Right lung (tissue), 5 donors: Measurements from ENCODE around the gene COL12A1. TPM values are rescaled to one million over a fixed set of nuclear protein-coding genes. Genes with fewer than 3 reads are reported as not detected.

ENCODE experiments used
- DNase-seq, 2 donors: peaks; one replicate each; pipeline ENCODE4 v3.0.0-alpha.2; 2013
- polyA plus RNA-seq, 5 donors: library from polyadenylated mRNA; unstranded; fragments of 120-200 nt; gene quantifications; one replicate each; pipeline versions ENCODE4 v1.2.1 to v1.2.3, GENCODE V29; 2013; ENCODE audit warnings: inconsistent platforms in 1 of 5, low replicate concordance in 1 of 5; ENCODE audit not compliant: insufficient read length in 5 of 5, insufficient read depth in 1 of 5

The COL12A1 gene
- polyA plus RNA-seq, 5 donors, result 26.0 to 44.2 (median 29.6) TPM

- DNase-seq, result no peak
Measured at GRCh38 chr6:75183099-75183541, 22.7 kb downstream of the COL12A1 start.

- DNase-seq, result no peak
Measured at GRCh38 chr6:75180864-75181263, 25.0 kb downstream of the COL12A1 start.

- no peak for DNase-seq
Measured at GRCh38 chr6:75178757-75179156, 27.1 kb downstream of the COL12A1 start.

GRCh38 chr6:75176076-75176582 lies 29.7 kb downstream of the COL12A1 start:
- no peak for DNase-seq

DNA sequence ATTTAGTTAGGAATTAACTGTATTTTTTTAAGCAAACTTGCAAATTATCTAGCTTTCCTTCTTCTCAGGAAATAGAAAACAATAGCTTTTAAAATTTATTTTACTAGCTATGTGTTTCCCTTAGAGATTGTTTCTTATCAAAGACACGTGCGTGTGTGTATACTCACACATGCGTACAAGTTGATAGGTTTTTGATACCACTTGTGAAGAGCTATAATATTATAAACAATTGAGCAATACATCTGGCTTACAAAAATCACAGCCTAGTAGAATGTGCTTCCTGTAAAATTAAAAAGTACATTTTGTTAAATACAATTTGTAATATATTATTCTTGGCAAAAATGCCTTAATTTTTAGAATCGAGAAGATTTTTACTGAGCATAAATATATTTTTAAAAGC lies 33.9 kb downstream of the COL12A1 start:
- peak; percentile 24 to 32 for DNase-seq

- DNase-seq, result peak in 1 of 2 donors; percentile 12
Measured at GRCh38 chr6:75171567-75171966, 34.3 kb downstream of the COL12A1 start.

- peak; percentile 8 to 9 for DNase-seq
Measured at GRCh38 chr6:75170691-75171560, 34.9 kb downstream of the COL12A1 start.

GRCh38 chr6:75169689-75170586 lies 35.9 kb downstream of the COL12A1 start:
- peak in 1 of 2 donors; percentile 13 for DNase-seq

- DNase-seq, result no peak
Measured at GRCh38 chr6:75167851-75168250, 38.0 kb downstream of the COL12A1 start.

DNA sequence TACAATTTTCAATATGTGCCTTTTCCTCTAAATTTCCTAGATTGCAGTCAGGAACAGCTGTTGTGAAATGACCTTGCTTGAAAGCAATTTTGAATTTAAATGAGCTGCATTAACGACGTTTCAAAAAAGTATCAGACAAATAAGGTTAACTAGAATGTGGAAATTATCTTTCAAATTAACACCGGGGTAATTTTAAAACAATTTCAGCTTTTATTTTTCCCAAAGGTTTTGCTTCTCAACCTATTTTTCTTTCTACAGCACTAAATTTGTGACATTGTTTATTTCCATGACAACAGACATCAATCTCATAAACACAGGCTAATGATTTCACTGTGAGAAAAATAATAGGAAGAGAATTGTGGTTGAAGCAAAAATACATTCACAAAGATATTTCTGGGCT lies 38.5 kb downstream of the COL12A1 start:
- peak; percentile 16 to 27 for DNase-seq

- no peak for DNase-seq
Measured at GRCh38 chr6:75166773-75167172, 39.1 kb downstream of the COL12A1 start.

- DNase-seq, result no peak
Measured at GRCh38 chr6:75166236-75166635, 39.6 kb downstream of the COL12A1 start.

DNA sequence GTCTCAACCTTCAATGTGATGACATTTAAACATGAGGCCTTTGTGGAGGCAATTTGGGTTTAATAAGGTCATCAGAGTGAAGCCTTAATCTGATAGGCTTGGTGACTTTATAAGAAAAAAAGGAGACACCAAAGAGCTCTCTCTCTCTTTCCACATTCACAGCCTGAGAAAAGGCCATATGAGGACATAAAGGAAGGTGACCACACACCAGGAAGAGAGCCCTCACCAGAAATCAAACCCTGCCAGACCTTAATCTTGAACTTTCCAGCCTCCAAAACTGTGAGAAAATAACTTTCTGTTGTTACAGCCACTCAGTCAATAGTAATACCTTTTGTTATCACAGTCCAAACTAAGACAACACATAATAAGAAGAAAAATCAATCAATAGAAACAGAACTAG lies 47.7 kb downstream of the COL12A1 start:
- no peak for DNase-seq

DNA sequence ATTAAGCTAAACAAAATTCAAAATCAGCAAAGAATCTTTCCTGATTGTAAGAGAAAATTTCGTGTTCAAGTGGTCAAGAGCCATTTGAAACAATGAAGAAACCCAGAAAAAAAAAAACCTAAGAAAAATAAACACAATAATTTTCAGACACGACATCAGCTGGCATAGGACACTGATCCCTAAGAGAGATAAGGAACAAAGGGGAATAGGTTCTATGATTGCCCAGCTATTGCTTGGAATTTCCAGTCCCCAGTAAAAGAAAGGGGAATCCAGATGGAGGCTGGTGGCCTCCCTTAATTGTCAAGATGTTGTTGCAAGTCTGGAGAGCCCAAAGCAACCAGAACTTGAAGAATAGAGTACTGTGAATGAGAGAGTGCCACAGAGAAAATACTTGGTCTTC lies 48.5 kb downstream of the COL12A1 start:
- no peak for DNase-seq

DNA sequence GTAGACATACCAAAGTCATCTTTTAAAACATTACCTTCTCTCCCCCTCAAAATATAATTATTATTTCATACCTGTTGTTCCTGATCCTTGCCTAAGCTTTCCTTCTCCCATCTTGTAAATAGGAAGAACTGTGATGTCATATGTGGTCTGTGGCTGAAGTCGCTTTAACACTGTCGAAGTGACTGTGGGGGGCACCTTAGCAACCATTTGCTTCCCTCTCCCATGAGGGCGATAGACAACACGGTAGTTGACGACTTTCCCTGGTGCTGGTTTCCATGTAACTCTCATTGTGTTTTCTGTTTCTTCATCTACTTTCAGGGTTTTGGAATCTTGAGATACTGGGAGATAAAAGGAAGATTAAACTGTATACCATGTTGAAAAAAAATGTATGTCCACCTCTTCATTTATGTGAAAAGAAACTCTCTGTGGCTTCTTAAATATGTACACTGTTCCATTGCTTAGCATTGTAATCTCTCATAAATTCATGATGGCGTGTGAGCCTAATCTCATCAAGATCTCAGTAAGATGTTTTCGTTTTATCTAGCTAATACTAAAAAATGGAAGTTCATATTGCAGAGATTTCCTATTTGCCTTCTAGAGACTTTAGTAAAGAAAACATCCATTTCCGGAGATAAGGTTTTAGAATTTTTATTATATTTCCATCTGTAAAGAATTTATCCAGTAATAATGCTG lies 49.5 kb downstream of the COL12A1 start:
- no peak for DNase-seq

GRCh38 chr6:75155631-75156030 lies 50.2 kb downstream of the COL12A1 start:
- no peak for DNase-seq

- no peak for DNase-seq
Measured at GRCh38 chr6:75154973-75155372, 50.9 kb downstream of the COL12A1 start.

DNA sequence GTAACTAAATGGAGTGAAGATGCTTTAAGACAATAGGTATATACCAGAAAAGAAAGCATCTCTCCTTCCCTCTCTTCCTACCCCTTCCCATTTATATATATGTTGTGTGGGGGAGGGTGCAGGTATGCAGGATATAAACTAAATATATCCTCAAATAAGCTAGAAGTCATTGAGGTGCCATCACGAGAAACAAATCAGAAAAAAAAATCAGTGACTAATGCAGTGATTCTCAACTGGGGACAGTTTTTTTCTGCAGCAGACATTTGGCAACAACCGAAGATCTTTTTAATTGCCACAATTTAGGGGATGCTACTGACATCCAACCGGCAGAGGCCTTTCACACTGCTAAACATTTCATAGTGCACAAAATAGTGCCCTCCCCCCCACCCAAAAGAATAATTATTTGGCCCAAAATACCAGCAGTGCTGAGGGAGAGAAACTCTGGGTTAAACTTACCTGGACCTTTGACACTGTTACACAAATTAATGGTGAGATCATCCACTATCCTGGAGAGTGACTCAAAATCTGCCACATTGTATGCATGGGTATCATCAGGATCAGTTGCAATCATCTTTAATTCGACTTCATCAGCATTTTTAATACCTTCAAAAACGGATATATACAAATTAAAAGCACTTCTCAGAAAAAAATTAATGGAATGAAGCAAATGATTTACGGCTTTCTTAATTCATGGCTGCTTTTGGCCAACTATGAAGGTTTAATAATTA lies 55.0 kb downstream of the COL12A1 start:
- DNase-seq, result no peak

DNA sequence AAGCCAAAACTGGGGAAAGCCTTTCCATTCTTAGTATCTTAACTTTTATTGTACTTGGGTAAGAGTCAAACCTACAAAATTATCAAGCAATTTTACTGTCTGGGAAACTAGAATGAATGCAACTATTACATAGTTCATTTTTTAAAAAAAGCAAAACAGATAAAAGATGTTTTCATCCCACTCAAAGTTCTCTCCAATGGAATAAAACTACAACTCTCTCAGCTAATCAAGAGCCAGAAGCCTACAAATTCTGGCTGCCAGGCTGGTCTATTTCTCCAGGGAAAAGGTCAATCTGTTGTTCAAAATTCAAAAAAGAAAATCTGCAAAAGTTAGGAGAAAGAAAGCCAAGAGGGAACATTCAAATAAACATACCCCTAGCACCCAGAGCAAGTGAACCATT lies 56.2 kb downstream of the COL12A1 start:
- no peak for DNase-seq

DNA sequence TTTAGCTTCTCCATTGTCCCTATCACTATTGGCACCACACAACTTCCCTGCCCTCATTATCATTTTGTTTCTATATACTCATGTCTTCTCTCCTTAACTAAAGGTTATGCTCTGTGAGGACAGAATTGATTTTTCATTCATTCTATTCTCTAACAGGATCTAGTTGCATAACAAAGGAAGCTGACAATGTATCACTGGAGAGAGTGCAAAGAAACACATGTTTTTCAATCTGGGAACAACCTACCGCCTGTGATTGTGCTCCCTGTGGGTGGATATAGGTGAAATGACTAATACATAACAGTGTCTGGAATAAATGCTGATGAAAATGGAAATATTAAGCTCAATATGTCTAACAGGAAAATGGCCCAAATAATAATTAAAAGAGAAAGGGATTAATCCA lies 56.6 kb downstream of the COL12A1 start:
- DNase-seq, result no peak

- no peak for DNase-seq
Measured at GRCh38 chr6:75147512-75147911, 58.3 kb downstream of the COL12A1 start.
